ENCODE measurements around the gene PIEZO2. TPM values are rescaled to one million over a fixed set of nuclear protein-coding genes. Genes with fewer than 3 reads are reported as not detected.
"Not testable (repeated sequence)": the region's sequence is repeated elsewhere in the genome, so short reads cannot be mapped to it uniquely, and the experiment has no call there.

The PIEZO2 gene
- total RNA-seq, 4 donors from 2014 or later, result 0.18 to 3.0 (median 0.21) TPM

DNA sequence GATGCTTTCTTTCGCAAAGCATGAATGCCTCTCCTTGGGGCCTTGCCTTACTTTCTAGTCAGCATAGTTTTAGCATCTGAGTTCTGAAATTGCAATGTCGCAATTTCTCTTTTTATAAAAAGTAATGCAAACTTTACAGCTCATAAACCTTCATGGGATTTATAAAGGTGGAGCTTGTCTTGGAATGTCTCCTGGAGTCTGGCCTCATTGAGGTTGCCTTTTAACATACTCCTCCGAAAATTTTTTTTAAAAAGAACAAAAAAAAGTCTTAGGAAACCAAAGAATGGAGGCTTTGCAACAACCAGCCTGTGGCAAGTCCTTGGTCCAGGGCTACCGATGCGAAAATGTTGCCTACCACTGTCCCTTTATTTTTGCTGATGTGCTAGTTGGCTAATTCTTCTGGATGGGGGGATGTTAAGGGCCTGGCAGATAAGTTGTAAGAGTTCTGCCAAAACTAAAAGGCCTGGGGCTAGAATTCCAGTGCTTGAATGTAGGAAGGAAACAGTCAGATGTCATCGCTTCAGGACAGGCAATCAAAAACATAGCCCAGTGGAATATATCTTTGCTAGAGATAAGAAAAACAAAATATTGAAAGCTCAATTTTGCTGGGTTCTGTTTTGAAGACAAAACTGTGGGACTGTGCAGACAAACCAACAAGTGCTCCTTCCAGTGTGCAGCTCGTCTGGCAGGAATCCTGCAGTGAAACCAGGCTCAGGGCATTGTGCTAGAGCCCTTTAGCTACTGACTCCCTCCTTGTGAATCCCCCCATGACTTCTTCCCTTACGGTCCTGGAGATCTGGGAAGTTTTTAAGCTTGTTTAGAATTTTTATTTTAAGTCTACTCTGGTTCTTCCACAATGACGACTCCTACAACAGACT lies 213.0 kb downstream of the PIEZO2 start:
- no peaks in the 10 kb centered on the region for H3K9me3 ChIP-seq
- no peaks in the 10 kb centered on the region for H3K36me3 ChIP-seq
- no peak for TF ChIP-seq POLR2A (IDR thresholded peaks at IDR 0.05)
- TF ChIP-seq, protein P1, sequence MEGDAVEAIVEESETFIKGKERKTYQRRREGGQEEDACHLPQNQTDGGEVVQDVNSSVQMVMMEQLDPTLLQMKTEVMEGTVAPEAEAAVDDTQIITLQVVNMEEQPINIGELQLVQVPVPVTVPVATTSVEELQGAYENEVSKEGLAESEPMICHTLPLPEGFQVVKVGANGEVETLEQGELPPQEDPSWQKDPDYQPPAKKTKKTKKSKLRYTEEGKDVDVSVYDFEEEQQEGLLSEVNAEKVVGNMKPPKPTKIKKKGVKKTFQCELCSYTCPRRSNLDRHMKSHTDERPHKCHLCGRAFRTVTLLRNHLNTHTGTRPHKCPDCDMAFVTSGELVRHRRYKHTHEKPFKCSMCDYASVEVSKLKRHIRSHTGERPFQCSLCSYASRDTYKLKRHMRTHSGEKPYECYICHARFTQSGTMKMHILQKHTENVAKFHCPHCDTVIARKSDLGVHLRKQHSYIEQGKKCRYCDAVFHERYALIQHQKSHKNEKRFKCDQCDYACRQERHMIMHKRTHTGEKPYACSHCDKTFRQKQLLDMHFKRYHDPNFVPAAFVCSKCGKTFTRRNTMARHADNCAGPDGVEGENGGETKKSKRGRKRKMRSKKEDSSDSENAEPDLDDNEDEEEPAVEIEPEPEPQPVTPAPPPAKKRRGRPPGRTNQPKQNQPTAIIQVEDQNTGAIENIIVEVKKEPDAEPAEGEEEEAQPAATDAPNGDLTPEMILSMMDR (IDR thresholded peaks at IDR 0.05 in 4 of 5, conservative IDR thresholded peaks at IDR 0.05 in 1 of 5), result no peak
- no peaks in the 10 kb centered on the region for H3K27me3 ChIP-seq
- H3K27ac ChIP-seq, result no peak overlapping the region
- H3K4me1 ChIP-seq, result no peaks in the 10 kb centered on the region
- no peak for DNase-seq
- no peak overlapping the region for H3K4me3 ChIP-seq
- ATAC-seq, result no peak
- intact Hi-C loops (cut with DNase I; ENCODE audit: low total_unique reads), result no loop called here
- in situ Hi-C loops (cut with MboI; ENCODE audit: low sequenced_read_pairs in 4 of 4), result no loop called here

- no peaks in the 10 kb centered on the region for H3K27me3 ChIP-seq
- H3K4me3 ChIP-seq, result no peak overlapping the region
- no peaks in the 10 kb centered on the region for H3K4me1 ChIP-seq
- ATAC-seq (no peak), DNase-seq (no peak)
- no peaks in the 10 kb centered on the region for H3K36me3 ChIP-seq
- intact Hi-C loops (cut with DNase I; ENCODE audit: low total_unique reads) (no loop called here), in situ Hi-C loops (cut with MboI; ENCODE audit: low sequenced_read_pairs in 4 of 4) (no loop called here)
- no peak overlapping the region for H3K27ac ChIP-seq
- no peaks in the 10 kb centered on the region for H3K9me3 ChIP-seq
- TF ChIP-seq, protein P1 (IDR thresholded peaks at IDR 0.05 in 4 of 5, conservative IDR thresholded peaks at IDR 0.05 in 1 of 5), result no peak
- no peak for TF ChIP-seq POLR2A (IDR thresholded peaks at IDR 0.05)
Observed at GRCh38 chr18:10935588-10935987, 213.8 kb downstream of the PIEZO2 start.

- H3K36me3 ChIP-seq; DNase-seq; H3K4me3 ChIP-seq; intact Hi-C loops (cut with DNase I; ENCODE audit: low total_unique reads); ATAC-seq; H3K27ac ChIP-seq; in situ Hi-C loops (cut with MboI; ENCODE audit: low sequenced_read_pairs in 4 of 4); H3K27me3 ChIP-seq; H3K4me1 ChIP-seq; H3K9me3 ChIP-seq: not testable (repeated sequence)
Observed at GRCh38 chr18:10933648-10934047, 215.7 kb downstream of the PIEZO2 start.

- intact Hi-C loops (cut with DNase I; ENCODE audit: low total_unique reads), result no loop called here
- in situ Hi-C loops (cut with MboI; ENCODE audit: low sequenced_read_pairs in 4 of 4), result no loop called here
- H3K4me1 ChIP-seq, result peaks cover 0 to 8% of the 10 kb centered on the region in 2 donors
- no peak overlapping the region for H3K27ac ChIP-seq
- no peak for TF ChIP-seq POLR2A (IDR thresholded peaks at IDR 0.05)
- TF ChIP-seq, protein P1 (IDR thresholded peaks at IDR 0.05 in 4 of 5, conservative IDR thresholded peaks at IDR 0.05 in 1 of 5), result no peak
- H3K4me3 ChIP-seq, result no peak overlapping the region
- no peak for ATAC-seq
- no peaks in the 10 kb centered on the region for H3K9me3 ChIP-seq
- no peaks in the 10 kb centered on the region for H3K36me3 ChIP-seq
- H3K27me3 ChIP-seq, result no peaks in the 10 kb centered on the region
- no peak for DNase-seq
Observed at GRCh38 chr18:10930076-10930475, 219.3 kb downstream of the PIEZO2 start.

- Histone ChIP-seq H3K27ac (no peak overlapping the region), H3K4me1 (peaks cover 0 to 8% of the 10 kb centered on the region in 2 donors), H3K36me3 (no peaks in the 10 kb centered on the region), H3K4me3 (no peak overlapping the region), H3K9me3 (no peaks in the 10 kb centered on the region), H3K27me3 (peaks cover 0 to 6% (median 3%) of the 10 kb centered on the region in 3 donors)
- in situ Hi-C loops (cut with MboI; ENCODE audit: low sequenced_read_pairs in 4 of 4) (no loop called here), intact Hi-C loops (cut with DNase I; ENCODE audit: low total_unique reads) (no loop called here)
- TF ChIP-seq, protein P1 (IDR thresholded peaks at IDR 0.05 in 4 of 5, conservative IDR thresholded peaks at IDR 0.05 in 1 of 5), result no peak
- no peak for ATAC-seq
- DNase-seq, result no peak
Observed at GRCh38 chr18:10928772-10929373, 220.5 kb downstream of the PIEZO2 start.
